T-helper 1 cell treated with Interleukin-12 subunit alpha and Interleukin-12 subunit beta and Interleukin-4 antibody, amounts not matched to agents 30 ng/mL and 1 ng/mL, for 36 hours (primary cell): ENCODE results near the gene TNS3. TPM values are rescaled to one million over a fixed set of nuclear protein-coding genes. Genes with fewer than 3 reads are reported as not detected.

Source experiments
- intact Hi-C: fragments of 100-400 bp; cut with micrococcal nuclease; formaldehyde crosslinking; loops from one replicate; pipeline ENCODE4 v1.15.1; 2024
- total RNA-seq: library from RNA; stranded (reverse); gene quantifications from 2 replicates; pipeline ENCODE4 v1.2.3, GENCODE V29; 2022

TNS3 gene
- total RNA-seq, 1 donor from 2014 or later = 0.51 TPM

GRCh38 chr7:47314728-47315607, 266.9 kb downstream of the TNS3 start:
- intact Hi-C loops = no loop called here

GRCh38 chr7:47314248-47314647, 267.7 kb downstream of the TNS3 start:
- intact Hi-C loops = no loop called here

DNA sequence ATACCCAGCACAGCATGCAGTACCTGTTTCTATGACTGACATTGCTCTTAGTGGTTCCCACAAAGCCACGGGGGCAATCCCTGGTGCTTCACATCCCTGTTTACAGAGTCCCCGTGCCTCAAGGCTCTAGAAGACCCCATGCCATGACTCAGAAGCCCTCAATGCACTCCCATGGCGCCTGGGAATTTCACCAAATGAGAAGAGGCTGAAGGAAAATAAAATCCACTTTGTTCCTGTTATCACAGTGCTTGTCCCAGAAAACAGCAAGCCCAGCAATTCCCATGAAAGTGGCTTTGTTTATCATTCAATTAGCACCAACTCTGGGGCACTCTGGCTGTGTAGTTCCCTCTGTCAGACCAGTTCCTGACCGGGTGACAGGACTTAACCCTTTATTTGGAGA, 268.3 kb downstream of the TNS3 start:
- intact Hi-C loops = no loop called here

DNA sequence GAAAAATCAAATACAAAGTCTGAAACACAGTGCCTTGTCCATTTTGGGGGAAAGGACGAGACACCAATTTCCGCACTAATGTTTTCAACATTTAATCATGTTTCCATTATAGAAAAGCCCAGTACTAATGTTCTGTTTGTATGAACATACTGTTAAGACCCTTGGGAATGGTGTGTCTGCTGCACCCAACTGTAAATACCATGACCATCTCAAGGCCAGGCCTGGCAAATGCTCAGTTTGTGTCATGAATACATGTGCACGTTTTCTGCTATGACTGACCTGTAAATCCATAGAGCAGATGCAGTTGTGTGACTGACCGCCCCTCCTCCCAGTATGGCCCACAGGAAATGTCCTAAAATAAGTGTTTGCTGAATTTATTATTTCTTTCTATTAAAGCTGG, 270.0 kb downstream of the TNS3 start:
- intact Hi-C loops = no loop called here

DNA sequence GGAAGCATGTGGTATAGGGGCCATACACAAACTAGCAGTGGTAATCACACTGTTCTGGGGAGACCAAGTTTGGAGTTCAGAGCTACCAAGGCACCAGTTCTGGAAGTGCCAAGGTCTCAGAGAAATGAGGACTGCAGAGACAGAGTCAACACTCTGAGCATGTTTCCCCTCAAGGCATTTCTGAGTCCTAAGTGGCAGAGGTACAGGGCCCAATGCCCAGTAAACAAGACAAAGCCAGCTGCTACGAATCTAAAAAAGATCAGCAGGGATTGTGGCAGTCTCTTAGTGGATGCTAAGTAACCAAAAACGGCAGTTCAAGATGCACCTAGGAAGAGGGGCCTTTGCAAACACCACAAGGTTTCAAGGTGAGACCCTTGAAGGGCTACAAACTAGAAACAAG, 271.9 kb downstream of the TNS3 start:
- intact Hi-C loops = no loop called here

- intact Hi-C loops = no loop called here
Measured at GRCh38 chr7:47308808-47309207, 273.1 kb downstream of the TNS3 start.

GRCh38 chr7:47307311-47307710, 274.6 kb downstream of the TNS3 start:
- intact Hi-C loops = no loop called here

DNA sequence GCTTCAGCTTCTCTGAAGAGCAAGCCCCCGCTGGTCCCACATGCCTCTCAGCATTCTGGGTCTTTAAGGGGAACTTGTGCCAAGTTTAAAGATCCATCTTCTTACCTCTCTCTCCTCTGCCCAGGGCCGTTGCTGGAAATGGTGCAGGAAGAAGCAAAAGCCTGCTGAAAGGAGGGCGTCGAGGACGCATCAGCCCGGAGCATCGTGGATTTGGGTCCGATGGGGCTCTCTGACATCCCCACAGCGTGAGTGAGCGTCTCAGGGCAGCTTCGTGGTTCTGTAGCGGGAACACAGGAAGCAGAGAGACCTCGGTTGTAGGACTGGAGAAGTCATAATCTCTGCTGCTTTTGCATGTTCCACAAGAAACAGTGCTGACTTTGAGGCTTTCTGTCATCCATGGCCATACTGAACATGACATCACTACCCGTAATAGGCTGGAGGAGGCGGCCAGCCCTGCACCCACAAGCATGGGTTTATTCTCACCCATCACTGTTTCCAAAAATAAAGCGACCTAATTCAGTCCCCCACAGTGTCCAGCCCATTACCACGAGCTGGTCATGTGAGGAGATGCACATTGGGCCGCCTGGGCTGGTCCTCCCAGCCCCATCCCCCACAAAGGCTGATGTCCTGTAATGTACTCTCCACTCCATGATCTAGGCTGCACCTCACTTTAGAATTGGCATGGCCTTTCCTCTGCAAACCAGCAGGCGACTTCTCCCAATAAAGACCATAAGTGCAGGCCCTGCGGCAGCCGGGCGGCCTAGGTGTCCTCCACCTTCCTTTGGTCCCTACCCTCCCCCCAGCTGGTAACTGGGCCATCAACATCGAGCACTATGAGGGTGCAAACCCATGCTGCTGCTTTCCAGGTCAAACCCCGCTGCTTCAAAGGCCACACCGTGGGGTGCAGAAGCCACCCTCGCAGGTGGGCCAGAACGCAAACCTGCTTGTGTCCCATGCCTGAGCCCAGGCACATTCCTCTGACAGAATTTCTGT, 276.9 kb downstream of the TNS3 start:
- intact Hi-C loops = no loop called here

GRCh38 chr7:47303695-47304453, 278.0 kb downstream of the TNS3 start:
- intact Hi-C loops = no loop called here

- intact Hi-C loops = no loop called here
Measured at GRCh38 chr7:47303014-47303694, 278.8 kb downstream of the TNS3 start.

- intact Hi-C loops = no loop called here
Measured at GRCh38 chr7:47302560-47302959, 279.4 kb downstream of the TNS3 start.

- intact Hi-C loops = no loop called here
Measured at GRCh38 chr7:47301657-47302295, 280.1 kb downstream of the TNS3 start.

DNA sequence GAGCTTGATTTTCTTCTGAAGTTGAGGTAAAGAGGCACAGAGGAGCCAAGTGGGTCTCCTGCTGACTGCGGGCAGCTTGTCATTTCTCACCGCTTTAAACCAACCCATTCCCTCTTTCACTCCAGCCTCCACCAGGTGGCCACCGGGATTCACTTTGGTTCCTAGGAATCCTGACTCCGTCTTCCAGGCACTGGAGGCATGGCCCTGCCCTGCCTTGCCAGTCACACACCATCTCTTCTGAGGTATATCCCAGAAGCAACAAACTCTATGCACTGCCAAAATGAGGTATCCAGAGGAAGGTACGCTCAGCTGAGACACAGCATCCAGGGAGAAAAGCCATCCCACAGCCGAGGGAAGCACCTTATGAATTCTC, 280.8 kb downstream of the TNS3 start:
- intact Hi-C loops = no loop called here

GRCh38 chr7:47300472-47301104, 281.3 kb downstream of the TNS3 start:
- intact Hi-C loops = no loop called here

GRCh38 chr7:47299496-47299895, 282.4 kb downstream of the TNS3 start:
- intact Hi-C loops = no loop called here

DNA sequence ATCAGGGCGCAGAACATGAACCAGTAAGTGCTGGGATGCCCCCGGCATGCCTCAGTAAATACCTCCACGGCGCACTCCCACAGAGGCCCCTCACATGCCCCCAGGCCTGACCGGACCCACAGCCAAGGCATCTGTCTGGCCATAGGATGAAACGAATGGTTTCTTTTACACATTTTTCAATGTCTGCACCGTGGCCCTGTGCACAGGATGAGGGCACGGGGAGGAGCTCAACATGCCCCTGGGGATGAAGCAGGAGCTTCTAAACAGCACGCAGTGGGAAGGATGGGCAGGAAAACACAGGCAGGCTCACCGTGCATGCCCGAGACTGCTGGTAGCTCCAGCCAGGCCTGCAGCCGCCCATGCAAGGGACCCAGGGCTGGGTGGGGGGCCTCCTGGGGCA, 283.3 kb downstream of the TNS3 start:
- intact Hi-C loops = no loop called here

- intact Hi-C loops = no loop called here
Measured at GRCh38 chr7:47297120-47297519, 284.8 kb downstream of the TNS3 start.

GRCh38 chr7:47295606-47296005, 286.3 kb downstream of the TNS3 start:
- intact Hi-C loops = no loop called here

- intact Hi-C loops = no loop called here
Measured at GRCh38 chr7:47294556-47295222, 287.2 kb downstream of the TNS3 start.
